OCI-LY1 (cell line): Measurements from ENCODE around the gene BNIP3.

Experiments used
- EZH2 ChIP-seq: fragments of 200-600 bp; sonication (generic), shearing (Covaris generic); IDR thresholded peaks from 2 replicates; pipeline ENCODE4 v1.8.0; 2017; ENCODE audit warnings: borderline replicate concordance, mixed run types, mild to moderate bottlenecking, antibody characterized with exemption, low read length, moderate library complexity, mixed read lengths
- TF ChIP-seq, protein P1 (sequence below): fragments of 200-600 bp; sonication (generic), shearing (Covaris generic); IDR thresholded peaks from 2 replicates; pipeline ENCODE4 v1.5.1; 2017; ENCODE audit warnings: mild to moderate bottlenecking, antibody characterized with exemption, low read length, moderate library complexity, mixed read lengths

DNA sequence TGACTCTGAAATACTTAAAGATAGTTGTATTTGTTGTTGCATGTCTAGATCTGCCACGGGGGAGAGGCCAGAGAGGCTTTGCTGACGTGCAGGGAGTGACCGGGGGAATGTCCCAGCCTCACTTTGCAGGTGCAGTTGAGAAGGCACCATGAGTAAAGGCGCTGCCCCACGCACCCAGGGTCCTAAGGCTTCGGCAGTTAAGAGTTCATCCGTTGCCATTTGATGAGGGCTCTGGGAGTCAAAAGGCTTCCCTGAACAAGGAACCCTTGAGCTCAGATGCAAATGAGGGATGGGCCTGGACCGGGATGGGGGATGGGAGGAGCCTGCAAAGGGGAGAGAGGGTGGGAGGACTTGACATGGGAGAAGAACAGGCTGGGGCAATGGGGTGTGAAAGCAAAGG is 60.5 kb downstream of the BNIP3 start:
- TF ChIP-seq, protein P1, sequence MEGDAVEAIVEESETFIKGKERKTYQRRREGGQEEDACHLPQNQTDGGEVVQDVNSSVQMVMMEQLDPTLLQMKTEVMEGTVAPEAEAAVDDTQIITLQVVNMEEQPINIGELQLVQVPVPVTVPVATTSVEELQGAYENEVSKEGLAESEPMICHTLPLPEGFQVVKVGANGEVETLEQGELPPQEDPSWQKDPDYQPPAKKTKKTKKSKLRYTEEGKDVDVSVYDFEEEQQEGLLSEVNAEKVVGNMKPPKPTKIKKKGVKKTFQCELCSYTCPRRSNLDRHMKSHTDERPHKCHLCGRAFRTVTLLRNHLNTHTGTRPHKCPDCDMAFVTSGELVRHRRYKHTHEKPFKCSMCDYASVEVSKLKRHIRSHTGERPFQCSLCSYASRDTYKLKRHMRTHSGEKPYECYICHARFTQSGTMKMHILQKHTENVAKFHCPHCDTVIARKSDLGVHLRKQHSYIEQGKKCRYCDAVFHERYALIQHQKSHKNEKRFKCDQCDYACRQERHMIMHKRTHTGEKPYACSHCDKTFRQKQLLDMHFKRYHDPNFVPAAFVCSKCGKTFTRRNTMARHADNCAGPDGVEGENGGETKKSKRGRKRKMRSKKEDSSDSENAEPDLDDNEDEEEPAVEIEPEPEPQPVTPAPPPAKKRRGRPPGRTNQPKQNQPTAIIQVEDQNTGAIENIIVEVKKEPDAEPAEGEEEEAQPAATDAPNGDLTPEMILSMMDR = no peak
- TF ChIP-seq EZH2 = no peak
